NCI-H2171 (cell line): Measurements from ENCODE around the gene PRKCB.
"Not testable (repeated sequence)": the region's sequence is repeated elsewhere in the genome, so short reads cannot be mapped to it uniquely, and the experiment has no call there.

ENCODE experiments used
- DNase-seq: peaks from one replicate; lab custom pipeline; 2025; lab: John Stamatoyannopoulos, UW

The PRKCB gene

DNA sequence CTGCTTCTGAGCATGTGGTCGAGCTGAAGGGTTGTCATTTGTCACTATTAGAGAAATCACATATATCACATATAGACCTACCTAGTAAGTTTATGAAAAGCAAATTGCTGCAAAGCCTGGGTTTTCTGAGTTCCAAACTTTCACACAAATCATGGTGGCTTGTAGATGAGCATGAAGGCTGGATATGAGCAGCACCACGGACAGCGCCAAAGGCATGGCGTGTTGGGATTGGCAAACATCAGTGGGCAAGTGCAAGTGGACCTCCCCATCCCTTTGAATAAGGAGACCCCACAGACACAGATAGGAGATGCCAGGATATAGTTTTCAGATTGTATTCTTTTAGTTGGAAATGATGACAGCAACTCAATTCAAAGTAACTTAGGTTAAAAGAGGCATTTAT is 342.7 kb downstream of the PRKCB start:
- DNase-seq, result no peak

DNA sequence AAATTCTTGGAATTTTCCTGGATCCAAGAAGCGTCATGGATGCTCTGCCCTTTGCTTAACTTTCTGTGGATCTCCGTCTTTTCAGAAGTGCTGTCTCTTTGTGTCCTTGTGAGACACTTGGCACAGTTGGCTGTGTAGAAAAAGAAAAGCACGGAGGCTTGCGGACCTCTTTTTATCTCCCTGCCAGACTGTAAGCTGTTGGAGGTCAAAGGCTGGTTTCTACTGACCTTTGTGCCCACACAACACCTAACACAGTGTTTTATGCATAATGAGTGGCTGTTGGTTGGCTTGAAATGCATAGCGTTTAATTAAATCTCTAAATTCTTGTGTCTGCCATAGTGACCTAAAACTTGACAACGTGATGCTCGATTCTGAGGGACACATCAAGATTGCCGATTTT is 344.7 kb downstream of the PRKCB start:
- DNase-seq, result no peak

DNA sequence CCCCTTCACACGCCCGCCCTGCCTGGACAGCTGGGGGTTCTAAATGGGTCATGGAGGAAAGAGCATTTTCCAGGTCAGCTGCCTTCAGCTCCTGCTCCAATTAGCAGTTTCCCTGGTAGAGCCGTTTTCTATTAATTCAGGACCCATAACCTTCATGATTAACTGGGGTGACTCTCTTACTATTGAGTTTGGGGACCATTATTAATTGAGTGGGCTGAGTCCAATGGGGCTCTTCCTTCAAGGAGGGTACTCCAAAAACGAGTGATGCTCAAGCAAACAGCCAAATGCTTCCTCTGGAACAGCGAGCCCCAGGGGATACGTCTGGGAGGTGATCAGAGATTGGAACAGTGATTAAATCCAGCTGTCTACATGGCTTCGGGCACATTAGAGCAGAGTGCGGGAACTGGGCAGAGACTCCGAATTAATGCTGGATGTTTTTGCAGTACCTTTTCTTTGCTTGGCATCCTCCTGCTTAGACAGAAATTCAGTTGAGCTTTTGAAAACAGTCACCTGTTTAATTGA is 352.3 kb downstream of the PRKCB start:
- no peak for DNase-seq

DNA sequence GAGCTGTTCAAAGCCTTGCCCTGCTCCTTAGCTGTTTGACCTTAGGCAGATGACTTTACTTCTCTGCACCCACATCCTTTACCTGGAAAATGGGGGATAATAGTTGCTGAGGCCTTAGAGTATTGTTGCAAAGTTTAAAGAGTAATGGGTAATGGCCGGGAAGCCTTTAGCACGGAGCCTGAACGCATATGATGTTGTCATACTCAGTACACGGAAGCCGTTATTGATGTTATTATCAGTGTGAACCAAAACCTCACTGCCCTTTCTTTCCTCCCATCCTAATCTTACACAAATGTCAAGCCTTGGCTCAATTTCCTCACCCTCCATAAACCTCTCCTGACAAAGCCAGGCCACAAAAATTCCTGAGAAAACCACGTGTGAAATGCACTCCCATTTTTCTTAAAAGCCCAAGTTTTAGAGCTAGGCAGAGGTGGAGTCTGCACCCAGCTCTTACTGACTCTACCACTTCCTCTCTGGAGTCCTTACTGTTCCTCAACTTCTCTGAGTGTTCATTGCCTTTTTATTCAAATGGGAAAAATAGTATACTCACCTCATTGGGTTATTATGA is 353.1 kb downstream of the PRKCB start:
- DNase-seq, result no peak

DNA sequence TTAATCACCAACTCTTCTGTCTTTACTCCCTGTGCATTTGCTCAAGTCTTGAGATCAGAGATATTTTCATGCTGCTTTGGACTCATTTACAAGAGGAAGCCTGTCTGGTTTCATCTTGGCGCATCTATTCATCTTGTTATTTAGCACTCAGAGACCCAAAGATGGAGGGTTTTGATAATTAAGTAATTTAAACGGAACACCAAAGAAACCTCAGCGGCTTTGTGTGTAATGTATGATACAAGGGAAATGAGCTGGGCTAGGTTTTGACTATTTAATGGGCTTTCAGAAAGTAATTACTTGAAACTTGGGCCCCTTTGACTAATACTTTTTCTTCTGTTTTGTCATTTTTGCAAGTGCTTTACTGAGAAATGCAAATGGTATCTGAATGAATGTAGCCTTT is 354.2 kb downstream of the PRKCB start:
- no peak for DNase-seq

DNA sequence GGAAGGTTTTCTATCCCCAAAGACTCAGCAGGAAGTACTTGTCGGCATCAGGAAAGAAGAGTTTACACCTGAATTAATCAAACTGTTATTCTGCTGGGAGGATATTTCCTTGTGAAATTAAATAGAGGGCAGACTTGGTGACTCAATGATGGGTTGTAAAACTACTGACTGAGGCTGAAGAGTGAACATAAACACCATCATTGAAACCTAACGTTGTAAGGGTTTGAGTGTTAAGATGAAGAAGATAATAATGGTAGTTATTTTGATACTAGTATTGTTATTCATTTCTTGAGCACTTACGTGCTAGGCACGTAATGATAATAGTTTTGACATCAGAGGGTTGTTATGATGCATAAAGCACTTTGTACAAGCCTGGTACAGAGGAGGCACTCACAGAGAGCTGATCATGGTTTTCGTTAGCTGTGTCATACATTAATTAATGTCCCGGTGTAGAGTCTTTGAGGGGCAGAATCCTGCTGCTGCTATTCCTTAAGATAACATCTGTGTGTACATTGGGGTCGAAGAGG is 356.2 kb downstream of the PRKCB start:
- no peak for DNase-seq

DNA sequence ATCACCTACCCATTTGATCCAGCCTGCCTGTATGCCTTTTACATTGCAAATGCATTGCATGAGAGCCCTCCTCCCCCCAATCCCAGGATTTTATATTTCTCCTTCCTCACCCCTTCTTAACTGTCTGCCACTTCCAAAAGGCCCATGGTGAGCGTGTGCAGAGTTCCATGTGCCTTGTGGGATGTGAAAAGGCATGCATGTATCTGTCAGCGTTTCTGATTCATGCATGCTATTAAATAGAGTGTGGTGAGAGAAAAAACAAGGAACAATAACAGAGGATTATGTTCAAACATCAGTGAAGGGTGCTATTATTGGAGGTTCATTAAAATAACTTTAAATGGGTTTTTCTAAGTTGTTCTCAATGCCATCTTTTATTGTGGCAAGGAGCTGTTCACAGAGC is 359.4 kb downstream of the PRKCB start:
- DNase-seq, result no peak

DNA sequence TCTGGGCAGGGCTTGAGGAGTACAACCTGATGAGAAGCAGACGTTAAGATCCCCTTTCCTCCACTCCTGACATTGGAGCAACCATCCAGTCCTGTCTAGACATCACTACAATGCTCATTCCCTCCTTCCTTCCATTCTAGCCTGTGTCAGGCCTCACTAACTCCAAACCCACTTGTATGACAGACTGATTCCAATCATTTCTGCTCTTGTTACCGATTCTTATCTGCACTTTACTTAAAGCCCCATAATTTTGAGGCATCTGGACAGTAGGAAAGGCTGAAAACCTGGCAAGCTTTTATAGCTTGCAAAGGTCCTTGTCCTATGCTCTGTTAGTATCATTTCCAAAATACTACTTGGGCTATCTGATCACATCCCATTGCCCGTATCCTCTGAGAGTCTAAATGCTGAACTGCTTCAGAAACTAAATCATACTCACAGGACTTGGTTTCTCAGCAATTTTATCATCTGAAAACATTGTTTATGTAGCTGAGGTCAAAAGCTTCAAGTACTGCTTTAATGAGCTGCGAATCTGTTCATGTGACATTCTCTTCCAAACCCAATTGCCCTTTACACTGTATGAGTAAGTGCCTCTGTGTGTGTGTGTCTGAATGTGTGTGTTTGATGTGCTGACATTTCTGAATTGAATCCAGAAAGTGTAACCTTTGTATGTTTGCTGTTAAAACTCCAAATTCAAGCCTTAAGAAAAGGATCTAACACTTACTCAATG is 363.2 kb downstream of the PRKCB start:
- DNase-seq, result no peak

DNA sequence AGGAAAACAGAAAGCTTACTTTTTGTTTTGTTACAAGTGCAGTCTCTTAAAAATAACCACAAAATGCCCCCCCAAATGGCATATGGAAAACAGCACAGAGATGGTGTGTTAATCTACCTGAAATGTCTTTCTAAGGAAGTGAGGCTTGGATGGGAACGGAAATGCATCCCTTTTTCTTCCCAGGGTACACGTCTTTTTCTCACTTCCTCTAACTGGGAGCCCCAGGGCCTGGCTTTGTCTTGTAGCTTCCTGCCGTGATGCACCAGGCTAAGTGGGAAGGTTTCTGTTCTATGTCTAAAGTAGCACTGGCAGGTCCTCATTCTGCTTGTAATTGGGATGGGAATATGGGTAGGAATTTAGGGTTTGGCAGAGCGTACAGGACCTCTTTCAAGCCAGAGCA is 367.9 kb downstream of the PRKCB start:
- DNase-seq, result no peak

DNA sequence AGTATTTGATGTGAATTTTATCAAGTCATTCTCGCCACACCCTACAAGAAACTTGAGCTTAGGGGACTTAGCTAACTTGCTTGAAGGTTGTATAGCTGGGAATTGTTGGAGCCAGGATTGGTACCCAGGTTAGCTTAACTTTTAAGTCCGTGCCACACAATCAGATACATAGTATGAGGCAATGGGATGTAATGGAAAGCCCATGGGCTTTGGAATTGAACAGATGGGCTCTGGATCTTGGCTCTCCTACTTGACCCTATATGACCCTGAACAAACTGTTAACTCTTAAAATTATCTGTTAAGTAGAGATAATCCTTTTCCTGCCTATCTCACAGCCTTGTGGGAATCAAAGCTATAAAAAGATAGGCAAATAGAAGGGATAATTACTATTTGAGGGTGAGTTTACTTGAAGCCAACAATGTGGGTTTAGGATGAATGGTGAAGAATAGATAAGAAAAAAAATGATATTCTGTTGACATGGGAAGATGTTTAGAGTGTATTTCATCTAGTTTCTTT is 368.4 kb downstream of the PRKCB start:
- DNase-seq, result no peak

DNA sequence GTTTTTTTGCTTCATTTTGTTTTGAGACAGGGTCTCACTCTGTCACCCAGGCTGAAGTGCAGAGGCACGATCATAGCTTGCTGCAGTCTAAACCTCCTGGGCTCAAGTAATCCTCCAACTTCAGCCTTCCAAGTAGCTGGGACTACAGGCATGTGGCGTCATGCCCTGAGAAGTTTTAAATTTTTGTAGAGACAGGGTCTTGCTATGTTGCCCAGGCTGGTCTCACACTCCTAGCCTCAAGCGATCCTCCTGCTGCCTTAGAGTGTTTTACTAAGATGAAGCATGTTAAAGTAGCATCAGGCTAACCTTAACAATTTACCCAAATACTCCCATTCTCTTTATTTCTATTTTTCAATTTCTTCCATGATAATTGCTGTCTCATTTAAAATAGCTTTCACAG is 371.1 kb downstream of the PRKCB start:
- DNase-seq, result no peak

DNA sequence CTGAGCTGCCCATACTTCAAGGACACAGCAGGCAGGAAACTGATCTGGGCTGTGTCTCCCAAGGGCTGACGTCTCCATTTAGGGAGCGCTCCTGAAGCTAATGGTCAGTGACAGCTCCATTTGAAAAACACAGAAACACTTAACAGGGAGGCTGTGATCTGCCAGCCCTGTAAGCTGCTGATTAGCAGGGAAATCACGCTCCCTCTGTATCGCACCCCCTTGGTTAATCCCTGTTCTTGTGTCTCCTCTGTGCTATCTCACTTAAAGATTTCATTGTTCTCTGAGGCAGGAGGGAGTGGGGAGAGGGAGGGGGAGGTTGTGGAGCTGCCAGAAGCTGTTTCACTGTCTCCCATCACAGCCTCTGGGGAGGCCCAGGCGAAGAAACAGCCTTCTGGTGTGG is 372.9 kb downstream of the PRKCB start:
- no peak for DNase-seq

DNA sequence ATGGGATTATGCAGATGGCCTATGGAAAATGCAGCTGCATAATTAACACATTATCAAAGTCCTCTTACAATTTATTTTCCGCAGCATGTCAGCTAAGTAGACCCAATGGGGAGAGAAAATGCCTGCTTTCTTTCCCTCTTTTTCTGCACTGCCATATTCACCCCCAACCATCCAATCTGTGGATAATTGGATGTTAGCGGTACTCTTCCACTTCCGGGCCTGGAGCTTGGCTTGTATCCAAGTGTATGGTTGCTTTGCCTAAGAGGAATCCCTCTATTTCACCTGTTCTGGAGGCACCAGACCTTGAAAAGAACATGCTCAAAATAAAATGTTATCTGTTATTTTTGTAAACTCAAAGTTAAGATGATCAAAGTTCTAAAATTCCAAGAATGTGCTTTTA is 379.2 kb downstream of the PRKCB start:
- no peak for DNase-seq

DNA sequence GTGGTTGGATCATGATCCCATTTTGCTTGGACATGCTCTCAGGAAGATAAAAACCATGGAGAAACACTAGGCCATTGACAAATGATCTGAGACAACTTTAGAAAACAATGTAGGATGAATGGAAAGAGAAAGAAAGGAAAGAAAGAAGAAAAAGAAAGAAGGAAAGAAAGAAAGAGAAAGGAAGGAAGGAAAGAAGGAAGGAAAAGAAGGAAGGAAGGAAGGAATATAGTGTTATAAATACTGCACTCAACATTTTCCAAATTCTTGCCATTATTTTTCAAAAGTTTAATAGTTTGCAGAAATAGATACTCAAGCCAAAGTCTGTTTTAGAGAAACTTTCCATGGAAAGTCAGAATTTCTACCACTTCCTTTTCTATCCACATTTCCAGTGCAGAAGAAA is 381.2 kb downstream of the PRKCB start:
- no peak for DNase-seq

DNA sequence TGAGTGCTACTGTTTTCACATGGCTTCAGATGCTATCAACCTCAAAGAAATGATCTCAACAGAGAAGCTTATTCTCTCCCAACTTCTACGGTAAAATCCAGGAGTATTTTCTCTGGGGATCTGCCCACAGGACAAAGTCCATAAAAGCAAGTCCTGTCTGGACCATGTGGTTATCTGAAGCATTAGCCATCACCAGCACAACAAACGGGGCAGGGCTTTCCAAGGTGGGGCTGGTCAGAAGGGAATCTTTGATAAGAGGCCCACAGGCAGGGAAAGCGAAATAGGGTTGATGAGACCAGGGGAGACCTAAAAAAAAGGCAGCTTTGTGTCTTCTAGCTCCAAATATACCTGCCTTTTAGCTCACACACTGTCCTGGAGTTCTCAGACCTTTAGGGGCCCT is 381.7 kb downstream of the PRKCB start:
- DNase-seq, result no peak

DNA sequence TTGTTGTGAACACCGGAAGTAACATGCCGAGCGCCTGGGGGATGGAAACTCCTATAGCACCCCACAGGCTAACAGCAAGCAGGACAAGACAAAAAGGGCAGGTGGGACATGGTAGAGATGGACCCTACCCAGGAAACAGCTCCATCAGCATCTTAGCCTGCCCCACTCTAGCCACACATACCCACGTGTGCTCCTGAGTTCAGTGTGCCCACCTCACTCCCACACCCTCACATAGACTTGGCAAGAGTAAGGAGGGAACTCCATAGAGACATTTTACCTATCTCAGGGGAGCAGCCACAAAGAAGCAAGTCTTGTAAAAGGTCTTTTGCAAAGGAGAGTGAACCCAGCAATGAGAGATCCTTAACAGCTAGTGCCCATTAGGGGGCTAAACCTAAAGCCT is 382.5 kb downstream of the PRKCB start:
- no peak for DNase-seq

DNA sequence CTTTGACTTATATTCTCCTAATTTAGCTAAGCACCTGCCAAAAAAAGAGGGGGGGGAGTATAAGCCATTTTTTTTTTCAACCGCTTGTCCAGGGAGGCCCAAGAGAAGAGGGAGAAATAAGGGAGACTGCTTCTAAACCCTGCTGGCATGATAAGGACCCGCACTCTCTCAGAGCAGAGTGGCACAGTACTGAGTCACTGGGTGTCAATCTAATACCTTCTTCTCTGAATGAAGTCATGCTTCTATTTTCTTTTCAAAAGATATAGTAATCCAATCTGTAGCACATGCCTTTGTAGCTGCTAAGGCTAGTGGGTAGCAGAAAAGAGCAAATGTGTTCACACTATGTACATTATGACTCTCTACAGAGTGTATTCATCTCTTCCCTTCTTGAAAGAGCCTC is 385.4 kb downstream of the PRKCB start:
- DNase-seq, result no peak

DNA sequence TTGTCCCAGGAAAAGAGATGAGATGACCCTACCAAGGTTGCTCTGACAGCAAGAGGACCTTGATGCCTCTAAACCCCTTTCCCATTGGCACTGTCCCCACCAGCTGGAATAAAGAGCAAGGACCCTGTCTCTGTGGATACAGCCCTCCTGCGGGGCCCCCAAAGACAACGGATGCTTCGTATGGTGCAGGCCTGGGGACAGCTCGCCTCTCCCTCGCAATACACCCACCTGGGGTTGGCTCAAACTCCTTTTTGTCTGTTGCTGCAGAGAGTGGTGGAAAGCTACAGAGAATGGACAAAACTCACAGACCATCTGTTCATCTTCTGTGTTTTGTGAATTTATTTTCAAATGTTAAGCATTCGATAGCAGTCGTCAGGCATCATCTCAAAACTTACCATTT is 392.7 kb downstream of the PRKCB start:
- DNase-seq, result no peak

DNA sequence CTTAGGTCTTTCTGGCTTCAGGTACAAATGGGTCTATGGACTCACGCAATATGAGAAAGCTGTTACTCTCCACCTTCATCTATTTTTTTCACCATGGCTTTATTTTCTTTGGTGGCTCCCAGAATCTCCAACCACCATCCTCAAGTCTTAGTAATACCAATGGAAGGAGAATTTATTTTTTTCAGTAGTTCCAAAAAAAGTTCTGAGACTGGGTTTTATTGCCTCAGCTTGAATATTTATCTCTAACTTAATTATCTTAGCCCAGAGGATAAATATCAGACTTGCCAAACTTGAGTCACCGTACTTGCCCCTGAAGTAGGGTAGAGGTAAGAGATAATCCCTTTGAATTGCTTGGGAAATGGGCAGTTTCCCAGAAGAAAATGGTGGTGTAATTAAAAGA is 397.2 kb downstream of the PRKCB start:
- DNase-seq, result no peak

DNA sequence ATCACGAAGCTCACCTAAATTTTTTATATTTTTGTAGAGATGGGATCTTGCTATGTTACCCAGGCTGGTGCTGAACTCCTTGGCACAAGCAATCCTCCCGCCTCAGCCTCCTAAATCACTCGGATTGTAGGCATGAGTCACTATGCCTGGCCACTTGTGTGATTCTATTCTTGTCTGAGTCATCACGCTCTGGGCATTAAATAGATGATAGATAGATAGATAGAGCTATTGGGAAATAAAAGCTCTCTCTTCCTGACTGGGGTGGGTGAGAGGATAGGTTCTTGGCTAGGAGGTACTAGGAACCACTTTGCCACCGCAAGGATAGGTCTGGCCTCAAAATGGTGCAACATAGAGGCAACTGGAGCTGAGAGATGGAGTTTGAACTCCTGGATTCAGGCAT is 399.0 kb downstream of the PRKCB start:
- no peak for DNase-seq

DNA sequence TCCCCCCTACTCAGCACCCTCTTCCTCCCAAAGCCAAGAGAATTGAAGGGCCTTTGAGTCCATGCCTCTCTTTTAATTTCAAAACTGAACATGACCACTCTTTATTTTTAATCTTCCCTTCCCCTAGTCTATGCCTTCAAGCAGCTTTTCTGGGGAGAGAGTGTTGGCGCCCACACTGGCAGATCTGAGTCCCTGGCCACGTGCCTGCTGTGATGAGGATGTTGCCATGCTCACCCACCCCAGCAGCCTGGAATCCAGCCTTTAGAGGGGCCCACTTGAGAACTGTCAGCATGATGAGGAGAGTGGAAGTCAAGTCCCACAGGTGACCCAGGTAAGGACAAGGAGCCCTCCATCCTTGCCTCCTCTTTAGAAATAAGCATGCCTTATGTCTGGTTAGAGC is 400.0 kb downstream of the PRKCB start:
- DNase-seq, result no peak

DNA sequence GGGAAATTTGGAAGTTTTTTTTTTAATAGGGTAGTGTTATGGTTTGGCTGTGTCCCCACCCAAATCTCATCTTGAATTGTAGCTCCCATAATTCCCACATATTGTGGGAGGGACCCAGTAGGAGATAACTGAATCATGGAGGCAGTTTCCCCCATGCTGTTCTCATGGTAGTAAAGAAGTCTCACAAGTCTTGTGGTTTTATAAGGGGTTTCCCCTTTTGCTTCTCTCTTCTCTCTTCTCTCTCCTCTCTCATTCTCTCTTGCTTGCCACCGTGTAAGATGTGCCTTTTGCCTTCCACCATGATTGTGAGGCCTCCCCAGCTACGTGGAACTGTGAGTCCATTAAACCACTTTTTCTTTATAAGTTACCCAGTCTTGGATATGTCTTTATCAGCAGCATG is 403.1 kb downstream of the PRKCB start:
- not testable (repeated sequence) for DNase-seq

DNA sequence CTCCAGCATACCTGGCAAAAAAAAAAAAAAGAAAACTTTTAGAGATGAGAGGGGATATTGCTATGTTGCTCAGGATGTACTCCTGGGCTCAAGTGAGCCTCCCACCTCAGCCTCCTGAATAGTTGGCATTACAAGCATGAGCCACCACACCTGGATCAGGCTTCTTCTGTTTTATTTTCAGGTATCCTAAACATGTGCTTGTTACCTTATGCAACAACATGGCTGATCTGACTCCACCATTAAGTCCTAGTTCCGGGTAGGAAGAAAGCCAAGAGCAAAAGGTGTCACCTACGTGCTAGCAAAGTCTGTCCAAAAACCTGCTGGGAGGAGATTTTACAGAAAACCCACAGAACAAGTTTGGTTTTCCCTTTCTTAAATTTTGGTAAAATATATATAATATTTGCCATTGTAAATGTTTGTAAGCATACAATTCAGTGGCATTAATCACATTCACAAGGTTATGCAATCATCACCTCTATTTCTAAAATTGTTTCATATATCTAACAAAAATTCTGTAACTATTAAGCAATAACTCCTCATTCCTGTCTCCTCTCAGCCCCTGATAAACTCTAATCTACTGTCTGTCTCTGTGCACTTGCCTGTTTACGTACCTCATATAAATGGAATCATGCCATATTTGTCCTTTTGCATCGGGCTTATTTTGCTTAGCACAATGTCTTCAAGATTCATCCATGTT is 411.3 kb downstream of the PRKCB start:
- no peak for DNase-seq
